Gastrocnemius medialis (tissue), 4 donors: ENCODE data around the gene EFNA5. TPM values are rescaled to one million over a fixed set of nuclear protein-coding genes. Genes with fewer than 3 reads are reported as not detected.
A peak's percentile ranks its signal among the peaks of the same experiment; 100 is the strongest.

Experiments
- ATAC-seq, 2 donors: fragments of 150-250 bp; one replicate each; pipeline ENCODE4 v1.9.1; 2016
- DNase-seq, 2 donors: peaks; one replicate each; pipeline ENCODE4 v3.0.0-alpha.2; 2019
- H3K27ac ChIP-seq, 4 donors: fragments of 200-600 bp; sonication (generic); 1 replicate in 1 of 4; 2 replicates in 3 of 4; pipeline ENCODE4 v1.5.1; 2016 to 2018; ENCODE audit warnings: mild to moderate bottlenecking in 2 of 4, moderate library complexity in 1 of 4
- H3K27me3 ChIP-seq, 3 donors: fragments of 200-600 bp; sonication (generic) in 2 of 3; 1 replicate in 1 of 3; 2 replicates in 2 of 3; pipeline versions ENCODE4 v1.5.1 to v1.6.0; 2016 to 2019; ENCODE audit warnings: mild to moderate bottlenecking in 1 of 3, moderate library complexity in 1 of 3
- H3K36me3 ChIP-seq, 2 donors: fragments of 200-600 bp; sonication (generic) in 1 of 2; one replicate each; pipeline ENCODE4 v1.5.1; 2017 to 2018
- H3K4me1 ChIP-seq, 2 donors: fragments of 200-600 bp; sonication (generic) in 1 of 2; one replicate each; pipeline ENCODE4 v1.5.1; 2016 to 2017; ENCODE audit warnings: mild to moderate bottlenecking in 2 of 2
- H3K4me3 ChIP-seq, 4 donors: fragments of 200-600 bp; sonication (generic) in 3 of 4; 1 replicate in 1 of 4; 2 replicates in 3 of 4; pipeline ENCODE4 v1.5.1; 2016 to 2019; ENCODE audit warnings: mild to moderate bottlenecking in 2 of 4
- H3K9me3 ChIP-seq, 3 donors: fragments of 200-600 bp; sonication (generic) in 2 of 3; 1 replicate in 1 of 3; 2 replicates in 2 of 3; pipeline ENCODE4 v1.5.1; 2016 to 2019
- CTCF ChIP-seq, 5 experiments: fragments of 450-650 bp in 3 of 5; fragments of 200-600 bp in 2 of 5; sonication (generic) in 2 of 5; IDR thresholded peaks in 4 of 5; conservative IDR thresholded peaks in 1 of 5; 1 replicate in 4 of 5; 2 replicates in 1 of 5; pipeline ENCODE4 v1.5.1; 2016 to 2019; ENCODE audit warnings: antibody characterized with exemption in 5 of 5, mild to moderate bottlenecking in 3 of 5, moderate library complexity in 3 of 5
- POLR2A ChIP-seq, 2 donors: fragments of 450-650 bp; IDR thresholded peaks; one replicate each; pipeline ENCODE4 v1.6.1; 2017; ENCODE audit warnings: antibody characterized with exemption in 2 of 2, mild to moderate bottlenecking in 2 of 2, moderate library complexity in 2 of 2
- in situ Hi-C, 4 donors: fragments of 200-750 bp; cut with MboI; loops; one replicate each; pipeline versions ENCODE4 v1.15.0 to v1.8.0; 2017; ENCODE audit warnings: low sequenced_read_pairs in 4 of 4
- intact Hi-C: fragments of 100-400 bp; cut with DNase I; formaldehyde crosslinking; loops from one replicate; pipeline ENCODE4 v1.15.1; 2023; ENCODE audit warnings: low total_unique reads
- total RNA-seq, 4 donors: library from RNA; depleted of rRNA; stranded (reverse); fragments of >200 nt; gene quantifications; one replicate each; pipeline versions ENCODE4 v1.1.0 to v1.2.3, GENCODE V29; 2016

Gene EFNA5
- total RNA-seq, 4 donors from 2014 or later, result 0.15 to 0.62 (median 0.20) TPM; not detected in 1

GRCh38 chr5:107582625-107583024, 88.1 kb downstream of the EFNA5 start:
- in situ Hi-C loops, result no loop called here

GRCh38 chr5:107580889-107581820, 89.6 kb downstream of the EFNA5 start:
- H3K36me3 ChIP-seq, result no peaks in the 10 kb centered on the region
- in situ Hi-C loops (no loop called here), intact Hi-C loops (no loop called here)
- H3K4me1 ChIP-seq, result peaks cover 0 to 10% of the 10 kb centered on the region in 2 donors
- TF ChIP-seq CTCF (IDR thresholded peaks at IDR 0.05 in 4 of 5, conservative IDR thresholded peaks at IDR 0.05 in 1 of 5), result no peak
- TF ChIP-seq POLR2A (IDR thresholded peaks at IDR 0.05), result no peak
- DNase-seq (peak; percentile 17 to 44), ATAC-seq (peak; percentile 96 to 97)
- no peak overlapping the region for H3K4me3 ChIP-seq
- no peaks in the 10 kb centered on the region for H3K9me3 ChIP-seq
- no peaks in the 10 kb centered on the region for H3K27me3 ChIP-seq
- peak overlapping the region; percentile 34 to 67 (median 51) for H3K27ac ChIP-seq

More at GRCh38 chr5:107582625-107583024, 88.1 kb downstream of the EFNA5 start:
- no peaks in the 10 kb centered on the region for H3K9me3 ChIP-seq
- H3K4me1 ChIP-seq, result peaks cover 0 to 10% of the 10 kb centered on the region in 2 donors
- TF ChIP-seq CTCF (IDR thresholded peaks at IDR 0.05 in 4 of 5, conservative IDR thresholded peaks at IDR 0.05 in 1 of 5), result no peak
- TF ChIP-seq POLR2A (IDR thresholded peaks at IDR 0.05), result no peak
- no peak for DNase-seq
- H3K27me3 ChIP-seq, result no peaks in the 10 kb centered on the region
- ATAC-seq, result no peak
- H3K4me3 ChIP-seq, result no peak overlapping the region
- H3K36me3 ChIP-seq, result no peaks in the 10 kb centered on the region
- no peak overlapping the region for H3K27ac ChIP-seq
- intact Hi-C loops, result no loop called here

- intact Hi-C loops (no loop called here), in situ Hi-C loops (no loop called here)
- H3K27me3 ChIP-seq, result no peaks in the 10 kb centered on the region
- H3K36me3 ChIP-seq, result no peaks in the 10 kb centered on the region
- ATAC-seq, result no peak
- no peaks in the 10 kb centered on the region for H3K9me3 ChIP-seq
- no peak overlapping the region for H3K4me3 ChIP-seq
- peaks cover 0 to 10% of the 10 kb centered on the region in 2 donors for H3K4me1 ChIP-seq
- TF ChIP-seq POLR2A (IDR thresholded peaks at IDR 0.05) (no peak), CTCF (IDR thresholded peaks at IDR 0.05 in 4 of 5, conservative IDR thresholded peaks at IDR 0.05 in 1 of 5) (no peak)
- no peak for DNase-seq
- no peak overlapping the region for H3K27ac ChIP-seq
These were observed 92.6 kb downstream of the EFNA5 start for GRCh38 chr5:107578051-107578635.

- H3K36me3 ChIP-seq, result no peaks in the 10 kb centered on the region
- H3K4me3 ChIP-seq, result no peak overlapping the region
- H3K9me3 ChIP-seq, result no peaks in the 10 kb centered on the region
- peaks cover 0 to 10% of the 10 kb centered on the region in 2 donors for H3K4me1 ChIP-seq
- TF ChIP-seq POLR2A (IDR thresholded peaks at IDR 0.05) (no peak), CTCF (IDR thresholded peaks at IDR 0.05 in 4 of 5, conservative IDR thresholded peaks at IDR 0.05 in 1 of 5) (no peak)
- DNase-seq (no peak), ATAC-seq (no peak)
- in situ Hi-C loops (no loop called here), intact Hi-C loops (no loop called here)
- no peaks in the 10 kb centered on the region for H3K27me3 ChIP-seq
- no peak overlapping the region for H3K27ac ChIP-seq
These were observed 93.3 kb downstream of the EFNA5 start for GRCh38 chr5:107577394-107577950.
